Fibroblast of mammary gland (primary cell): ENCODE data around the gene ABHD2.

Experiments
- DNase-seq: peaks from one replicate; pipeline ENCODE4 v3.0.0-alpha.2; 2010; ENCODE audit warnings: low read depth
- H3K4me3 ChIP-seq: 2 replicates; pipeline ENCODE4 v1.5.1; 2011; ENCODE audit warnings: low read depth, mild to moderate bottlenecking, low read length, moderate library complexity; ENCODE audit not compliant: control insufficient read depth
- CTCF ChIP-seq: conservative IDR thresholded peaks from 2 replicates; pipeline ENCODE4 v1.5.1; 2011; ENCODE audit warnings: low read depth, low read length, inconsistent platforms; ENCODE audit not compliant: control insufficient read depth, insufficient read depth

Gene ABHD2

GRCh38 chr15:89066280-89066679, 22.0 kb upstream of the ABHD2 start:
- DNase-seq: no peak
- no peak for TF ChIP-seq CTCF
- H3K4me3 ChIP-seq: no peak overlapping the region

- TF ChIP-seq CTCF: no peak
- peak; percentile 66 for DNase-seq
These were observed 20.5 kb upstream of the ABHD2 start for GRCh38 chr15:89067751-89068150.

GRCh38 chr15:89068325-89068784, 19.9 kb upstream of the ABHD2 start:
- TF ChIP-seq CTCF: no peak
- H3K4me3 ChIP-seq: no peak overlapping the region
- DNase-seq: peak; percentile 99

More at GRCh38 chr15:89067751-89068150, 20.5 kb upstream of the ABHD2 start:
- H3K4me3 ChIP-seq: no peak overlapping the region

- DNase-seq: no peak
- no peak for TF ChIP-seq CTCF
- no peak overlapping the region for H3K4me3 ChIP-seq
These were observed 17.8 kb upstream of the ABHD2 start for GRCh38 chr15:89070197-89071124.

- no peak for DNase-seq
- TF ChIP-seq CTCF: no peak
- H3K4me3 ChIP-seq: no peak overlapping the region
These were observed 16.8 kb upstream of the ABHD2 start for GRCh38 chr15:89071471-89071870.

GRCh38 chr15:89072277-89072869, 15.9 kb upstream of the ABHD2 start:
- TF ChIP-seq CTCF: no peak
- H3K4me3 ChIP-seq: no peak overlapping the region
- DNase-seq: no peak
